Measurements from ENCODE around the gene CHN1.

DNA sequence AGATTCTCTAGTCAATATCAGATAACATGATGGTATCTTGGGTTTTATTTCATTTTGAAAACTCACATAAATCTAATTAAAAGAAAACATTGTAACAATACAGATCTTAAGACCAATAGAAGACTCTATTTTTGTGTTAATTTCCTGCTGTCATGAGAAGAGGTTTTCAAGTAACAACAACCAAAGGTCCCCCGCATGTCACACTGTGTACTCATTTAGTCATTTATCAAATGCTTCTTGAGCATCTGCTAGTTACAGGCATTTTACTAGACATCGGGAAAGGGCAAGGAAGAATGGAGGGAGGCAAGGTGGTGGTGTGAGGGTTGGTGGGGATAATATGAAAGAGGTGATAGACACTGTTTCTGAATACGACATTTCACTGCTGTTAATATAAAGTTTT is 163.2 kb downstream of the CHN1 start:
- TF ChIP-seq, protein P1, sequence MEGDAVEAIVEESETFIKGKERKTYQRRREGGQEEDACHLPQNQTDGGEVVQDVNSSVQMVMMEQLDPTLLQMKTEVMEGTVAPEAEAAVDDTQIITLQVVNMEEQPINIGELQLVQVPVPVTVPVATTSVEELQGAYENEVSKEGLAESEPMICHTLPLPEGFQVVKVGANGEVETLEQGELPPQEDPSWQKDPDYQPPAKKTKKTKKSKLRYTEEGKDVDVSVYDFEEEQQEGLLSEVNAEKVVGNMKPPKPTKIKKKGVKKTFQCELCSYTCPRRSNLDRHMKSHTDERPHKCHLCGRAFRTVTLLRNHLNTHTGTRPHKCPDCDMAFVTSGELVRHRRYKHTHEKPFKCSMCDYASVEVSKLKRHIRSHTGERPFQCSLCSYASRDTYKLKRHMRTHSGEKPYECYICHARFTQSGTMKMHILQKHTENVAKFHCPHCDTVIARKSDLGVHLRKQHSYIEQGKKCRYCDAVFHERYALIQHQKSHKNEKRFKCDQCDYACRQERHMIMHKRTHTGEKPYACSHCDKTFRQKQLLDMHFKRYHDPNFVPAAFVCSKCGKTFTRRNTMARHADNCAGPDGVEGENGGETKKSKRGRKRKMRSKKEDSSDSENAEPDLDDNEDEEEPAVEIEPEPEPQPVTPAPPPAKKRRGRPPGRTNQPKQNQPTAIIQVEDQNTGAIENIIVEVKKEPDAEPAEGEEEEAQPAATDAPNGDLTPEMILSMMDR (optimal IDR thresholded peaks at IDR 0.05 in 1 of 3, IDR thresholded peaks at IDR 0.05 in 1 of 3, conservative IDR thresholded peaks at IDR 0.05 in 1 of 3; ENCODE audit: extremely low read depth in 1 of 3, insufficient read depth in 2 of 3, low read length in 3 of 3) = no peak
- TF ChIP-seq EZH2 (IDR thresholded peaks at IDR 0.05; ENCODE audit: low read length) = no peak
